Sigmoid colon (tissue), 7 donors: Measurements from ENCODE around the gene MGMT. TPM values are rescaled to one million over a fixed set of nuclear protein-coding genes. Genes with fewer than 3 reads are reported as not detected.

Source experiments
- DNase-seq: peaks from one replicate; pipeline ENCODE4 v3.0.0-alpha.2; 2019
- H3K27ac ChIP-seq, 4 donors: fragments of 200-600 bp; sonication (generic); one replicate each; pipeline ENCODE4 v1.5.1; 2016 to 2019; ENCODE audit warnings: mild to moderate bottlenecking in 1 of 4
- H3K27me3 ChIP-seq, 3 donors: fragments of 200-600 bp; sonication (generic); one replicate each; pipeline ENCODE4 v1.5.1; 2019; ENCODE audit warnings: mild to moderate bottlenecking in 1 of 3
- H3K36me3 ChIP-seq, 4 donors: fragments of 200-600 bp; sonication (generic); one replicate each; pipeline ENCODE4 v1.5.1; 2016 to 2019
- H3K4me1 ChIP-seq, 4 donors: fragments of 200-600 bp; sonication (generic); one replicate each; pipeline ENCODE4 v1.5.1; 2017 to 2019
- H3K4me3 ChIP-seq, 4 donors: fragments of 200-600 bp; sonication (generic); one replicate each; pipeline ENCODE4 v1.5.1; 2017 to 2019; ENCODE audit warnings: mild to moderate bottlenecking in 2 of 4, moderate library complexity in 1 of 4
- H3K9me3 ChIP-seq, 4 donors: fragments of 200-600 bp in 3 of 4; sonication (generic) in 3 of 4; one replicate each; pipeline versions ENCODE4 v1.5.1 to v1.6.1; 2013 to 2019
- CTCF ChIP-seq, 4 experiments: fragments of 450-650 bp in 3 of 4; fragments of 200-600 bp in 1 of 4; IDR thresholded peaks; one replicate each; pipeline ENCODE4 v1.5.1; 2016 to 2019; ENCODE audit warnings: antibody characterized with exemption in 4 of 4, mild to moderate bottlenecking in 3 of 4, moderate library complexity in 2 of 4
- EP300 ChIP-seq, 4 donors: sonication (generic); formaldehyde crosslinking; IDR thresholded peaks; one replicate each; pipeline ENCODE4 v1.6.1; 2017; ENCODE audit warnings: antibody characterized with exemption in 4 of 4
- POLR2A ChIP-seq, 2 donors: fragments of 450-650 bp; IDR thresholded peaks; one replicate each; pipeline ENCODE4 v1.6.1; 2016; ENCODE audit warnings: antibody characterized with exemption in 2 of 2, mild to moderate bottlenecking in 2 of 2, moderate library complexity in 2 of 2
- POLR2AphosphoS5 ChIP-seq, 4 donors: sonication (generic); formaldehyde crosslinking; IDR thresholded peaks; one replicate each; pipeline ENCODE4 v1.6.1; 2017; ENCODE audit warnings: antibody characterized with exemption in 4 of 4
- WGBS, 2 donors: extraction: QIAGEN DNeasy Blood & Tissue Kit; methylation state at CpG; one replicate each; pipeline ENCODE4 v1.1.7; 2013; 5-methylcytosine and 5-hydroxymethylcytosine counted together
- intact Hi-C: fragments of 100-400 bp; cut with DNase I; formaldehyde crosslinking; loops from one replicate; pipeline ENCODE4 v1.15.1; 2023
- polyA plus RNA-seq, 3 donors: library from polyadenylated mRNA; stranded (reverse); fragments of 200-250 nt; gene quantifications; one replicate each; pipeline ENCODE4 v1.2.3, GENCODE V29; 2013
- total RNA-seq, 4 donors: library from RNA; depleted of rRNA; stranded (reverse); fragments of >200 nt; gene quantifications; one replicate each; pipeline ENCODE4 v1.1.0, GENCODE V29; 2016
- donor health status: healthy with polysubstance abuse.
- donor health status: Bipolar disorder and iron deficiency.
- donor health status: healthy.

Gene MGMT
- total and polyA plus RNA-seq, 7 donors = 7.2 to 40.3 (median 24.3) TPM

- no peak for DNase-seq
- Histone ChIP-seq H3K27ac (no peak overlapping the region), H3K27me3 (no peaks in the 10 kb centered on the region), H3K4me3 (no peak overlapping the region), H3K9me3 (no peaks in the 10 kb centered on the region), H3K36me3 (no peaks in the 10 kb centered on the region), H3K4me1 (no peaks in the 10 kb centered on the region)
- 95% methylated on average over 22 of the region's 22 CpGs for WGBS, 2 donors
- TF ChIP-seq CTCF (IDR thresholded peaks at IDR 0.05) (no peak), POLR2AphosphoS5 (IDR thresholded peaks at IDR 0.05) (no peak), EP300 (IDR thresholded peaks at IDR 0.05) (no peak), POLR2A (IDR thresholded peaks at IDR 0.05) (no peak)
- intact Hi-C loops = no loop called here
Observed at GRCh38 chr10:129652521-129653201, 185.6 kb downstream of the MGMT start.

GRCh38 chr10:129653428-129653827, 186.4 kb downstream of the MGMT start:
- TF ChIP-seq EP300 (IDR thresholded peaks at IDR 0.05) (no peak), POLR2AphosphoS5 (IDR thresholded peaks at IDR 0.05) (no peak), POLR2A (IDR thresholded peaks at IDR 0.05) (no peak), CTCF (IDR thresholded peaks at IDR 0.05) (no peak)
- Histone ChIP-seq H3K36me3 (no peaks in the 10 kb centered on the region), H3K27me3 (no peaks in the 10 kb centered on the region), H3K4me1 (no peaks in the 10 kb centered on the region), H3K4me3 (no peak overlapping the region), H3K27ac (no peak overlapping the region), H3K9me3 (no peaks in the 10 kb centered on the region)
- WGBS, 2 donors = 94% methylated on average over 8 of the region's 8 CpGs
- DNase-seq = no peak
- intact Hi-C loops = no loop called here

GRCh38 chr10:129653861-129654260, 186.8 kb downstream of the MGMT start:
- TF ChIP-seq CTCF (IDR thresholded peaks at IDR 0.05) (no peak), EP300 (IDR thresholded peaks at IDR 0.05) (no peak), POLR2A (IDR thresholded peaks at IDR 0.05) (no peak), POLR2AphosphoS5 (IDR thresholded peaks at IDR 0.05) (no peak)
- Histone ChIP-seq H3K4me1 (no peaks in the 10 kb centered on the region), H3K4me3 (no peak overlapping the region), H3K9me3 (no peaks in the 10 kb centered on the region), H3K36me3 (no peaks in the 10 kb centered on the region), H3K27ac (no peak overlapping the region), H3K27me3 (no peaks in the 10 kb centered on the region)
- 88 to 95% methylated on average over 11 of the region's 11 CpGs for WGBS, 2 donors
- intact Hi-C loops = no loop called here
- no peak for DNase-seq

GRCh38 chr10:129654461-129654860, 187.4 kb downstream of the MGMT start:
- WGBS, 2 donors = 95 to 96% methylated on average over 7 of the region's 7 CpGs

More at GRCh38 chr10:129654461-129654860, 187.4 kb downstream of the MGMT start:
- TF ChIP-seq POLR2AphosphoS5 (IDR thresholded peaks at IDR 0.05) (no peak), POLR2A (IDR thresholded peaks at IDR 0.05) (no peak), CTCF (IDR thresholded peaks at IDR 0.05) (no peak), EP300 (IDR thresholded peaks at IDR 0.05) (no peak)
- no peak overlapping the region for H3K27ac ChIP-seq
- no peak for DNase-seq
- no peak overlapping the region for H3K4me3 ChIP-seq
- no peaks in the 10 kb centered on the region for H3K27me3 ChIP-seq
- no peaks in the 10 kb centered on the region for H3K36me3 ChIP-seq
- intact Hi-C loops = no loop called here
- no peaks in the 10 kb centered on the region for H3K4me1 ChIP-seq
- no peaks in the 10 kb centered on the region for H3K9me3 ChIP-seq
